Stimulated activated CD8-positive, alpha-beta memory T cell treated with anti-CD3 and anti-CD28 coated beads, Interleukin-4, amount 100 ng/mL, for 48 hours (primary cell): ENCODE results near the gene ECI2.
A peak's percentile ranks its signal among the peaks of the same experiment; 100 is the strongest.
"Not testable (repeated sequence)": the region's sequence is repeated elsewhere in the genome, so short reads cannot be mapped to it uniquely, and the experiment has no call there.

Experiments
- DNase-seq: peaks from one replicate; pipeline ENCODE4 v3.0.0-alpha.2; 2020

The ECI2 gene

DNA sequence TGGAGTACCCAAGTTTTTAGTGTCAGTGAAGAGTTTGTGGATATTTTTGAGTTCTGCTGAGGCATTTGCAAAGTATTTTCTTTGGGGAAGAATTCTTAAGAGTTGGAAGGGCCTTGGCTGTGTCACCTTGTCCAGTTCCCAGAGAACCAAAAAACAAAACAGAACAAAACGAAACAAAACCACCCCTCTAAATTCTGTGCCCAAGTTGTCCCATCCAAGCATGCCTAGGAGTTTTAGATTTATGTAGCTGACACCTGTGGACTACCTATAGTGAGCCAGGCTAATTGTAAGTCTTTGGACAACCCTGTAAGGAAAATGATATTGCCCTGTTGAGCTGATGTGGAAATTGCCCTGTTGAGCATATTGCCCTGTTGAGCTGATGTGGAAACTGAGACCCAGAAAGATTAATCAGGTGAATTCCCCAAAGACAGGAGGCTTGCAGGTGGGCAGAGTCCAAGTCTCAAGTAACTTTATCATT, 1.0 kb upstream of the ECI2 start:
- no peak for DNase-seq

- DNase-seq, result peak; percentile 96
These were observed 434 bp upstream of the ECI2 start for GRCh38 chr6:4135665-4136353.

DNA sequence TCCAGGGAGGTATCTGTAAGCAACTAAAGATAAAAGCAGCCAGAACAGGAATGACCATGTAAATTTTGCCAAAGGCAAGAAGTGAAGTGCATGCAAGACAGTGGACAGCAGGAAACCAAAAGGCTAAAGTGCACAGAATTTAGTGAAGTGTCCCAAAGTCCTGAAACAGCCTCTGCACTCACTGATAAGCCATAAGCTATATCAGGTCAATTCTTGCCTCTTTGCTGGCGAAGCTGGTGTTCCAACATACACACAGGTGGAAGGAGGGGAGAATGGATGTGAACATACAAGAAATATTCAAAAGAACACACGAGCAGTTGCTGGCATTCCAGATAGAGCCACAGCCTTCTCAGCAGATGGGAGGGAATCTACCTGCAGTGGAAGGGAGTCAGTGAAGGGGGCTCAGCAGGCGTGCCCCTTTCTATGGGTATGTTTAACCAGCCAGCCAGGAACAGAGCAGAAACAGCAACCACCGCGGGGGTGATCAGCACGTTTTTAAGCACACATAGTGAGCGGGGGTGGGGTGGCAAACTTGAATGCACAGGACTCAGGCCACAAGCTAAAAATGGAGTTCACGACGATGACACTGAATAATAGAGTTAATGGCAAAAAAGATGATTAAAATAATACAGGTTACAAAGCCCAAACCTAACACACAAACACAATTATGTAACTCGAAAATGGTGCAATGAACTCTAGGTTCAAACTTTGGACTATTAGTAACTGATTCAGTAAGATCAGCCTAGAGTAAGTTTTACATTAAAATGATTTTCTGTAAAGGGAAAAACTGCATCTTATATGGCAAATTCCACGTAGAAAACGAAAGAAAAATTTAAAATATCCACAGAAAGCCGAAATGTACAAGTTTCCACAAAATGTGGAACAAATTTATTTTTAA, 1.2 kb downstream of the ECI2 start:
- peak; percentile 61 for DNase-seq

- no peak for DNase-seq
These were observed 4.9 kb downstream of the ECI2 start for GRCh38 chr6:4130357-4130987.

GRCh38 chr6:4129446-4129845, 5.9 kb downstream of the ECI2 start:
- DNase-seq, result no peak

DNA sequence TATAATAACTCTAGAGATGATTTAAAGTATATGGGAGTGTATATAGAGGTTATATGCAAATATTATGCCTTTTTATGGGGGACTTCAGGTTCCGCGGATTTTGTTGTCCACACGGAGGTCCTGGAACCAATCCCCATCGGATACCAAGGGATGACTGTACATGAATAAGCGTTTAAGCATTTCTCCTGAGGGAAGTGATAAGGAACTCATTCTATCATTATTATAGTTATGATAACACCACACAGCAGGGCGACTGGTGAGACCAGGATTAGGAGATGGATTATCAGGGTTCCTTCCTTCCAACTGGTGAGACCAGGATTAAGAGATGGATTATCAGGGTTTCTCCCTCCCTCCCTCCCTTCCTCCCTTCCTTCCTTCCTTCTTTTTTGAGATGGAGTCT, 6.6 kb downstream of the ECI2 start:
- no peak for DNase-seq

DNA sequence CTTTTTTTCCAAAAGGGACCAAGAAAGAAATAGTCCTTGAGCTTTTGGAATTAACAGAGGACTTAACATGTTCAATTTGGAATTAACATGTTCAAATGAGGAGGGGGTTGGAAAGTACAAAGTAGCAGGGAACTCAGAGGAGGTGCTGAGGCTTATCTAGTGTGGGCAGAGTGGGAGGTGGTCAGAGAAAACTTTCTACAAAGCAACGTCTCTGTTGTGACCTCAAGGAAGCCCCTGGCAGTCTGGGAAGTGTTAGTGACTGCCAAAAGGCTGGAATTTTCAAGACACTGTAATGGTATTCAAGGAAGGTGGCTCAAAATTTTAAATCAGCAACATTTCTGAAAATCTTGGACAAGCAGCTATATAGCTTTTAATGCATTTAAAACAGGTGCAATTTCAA, 7.3 kb downstream of the ECI2 start:
- DNase-seq, result no peak

GRCh38 chr6:4125933-4126864, 9.2 kb downstream of the ECI2 start:
- DNase-seq, result no peak

DNA sequence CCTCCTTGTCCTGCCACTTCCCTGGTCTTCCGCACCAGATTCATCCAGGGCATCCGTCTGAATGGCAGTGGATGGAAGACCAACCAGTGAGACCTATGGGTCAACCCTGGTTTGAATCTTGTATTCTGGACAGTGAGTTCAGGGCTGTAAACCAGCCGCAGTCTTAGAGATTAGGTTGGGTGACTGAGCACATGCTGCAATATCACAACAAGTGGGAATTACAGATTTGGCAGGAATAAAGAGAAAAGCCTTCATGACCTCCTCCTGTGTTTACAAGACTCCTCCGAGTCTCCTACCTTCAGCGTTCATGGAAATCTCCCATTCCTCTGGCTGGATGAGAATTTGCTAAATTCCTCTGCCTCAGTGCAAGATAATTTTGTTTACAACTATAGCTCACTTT, 9.9 kb downstream of the ECI2 start:
- no peak for DNase-seq

- DNase-seq, result no peak
These were observed 11.0 kb downstream of the ECI2 start for GRCh38 chr6:4124351-4124750.

GRCh38 chr6:4115741-4116140, 19.6 kb downstream of the ECI2 start:
- no peak for DNase-seq

- no peak for DNase-seq
These were observed 21.3 kb downstream of the ECI2 start for GRCh38 chr6:4114123-4114522.

DNA sequence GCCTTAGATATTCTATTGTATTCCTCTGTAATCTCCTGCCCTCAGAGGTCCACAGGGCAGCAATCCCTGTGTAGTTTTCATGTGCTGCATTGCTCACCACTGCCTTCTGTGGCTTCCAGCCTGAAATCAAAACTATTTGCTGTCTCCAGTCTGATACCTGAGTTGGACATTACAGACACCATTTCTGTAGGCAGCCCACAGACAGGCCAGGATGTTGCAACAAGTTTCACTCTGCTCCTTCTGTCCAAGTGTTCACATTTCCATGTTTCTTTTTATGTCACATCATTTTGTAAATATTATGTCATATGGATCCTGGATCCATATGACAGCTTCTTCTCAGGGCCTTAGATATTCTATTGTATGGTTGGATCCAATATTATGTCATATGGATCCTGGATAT, 21.7 kb downstream of the ECI2 start:
- DNase-seq, result no peak

DNA sequence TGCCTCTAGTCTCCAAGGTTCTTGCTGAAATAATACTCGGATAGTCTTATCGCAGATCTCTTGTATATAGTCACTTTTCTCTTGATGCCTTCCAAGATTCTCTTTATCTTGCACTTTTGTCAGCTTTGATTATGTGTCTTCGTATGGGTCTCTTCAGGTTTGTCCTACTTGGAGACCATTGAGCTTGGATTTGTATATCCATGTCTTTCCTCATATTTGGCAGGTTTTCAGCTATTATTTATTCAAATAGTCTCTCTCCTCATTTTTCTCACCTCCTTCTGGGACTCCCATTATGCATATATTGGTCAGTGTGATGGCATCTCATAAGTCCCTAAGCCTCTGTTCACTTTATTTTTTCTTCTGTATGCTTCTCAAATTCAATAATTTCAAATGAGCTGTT, 23.0 kb downstream of the ECI2 start:
- no peak for DNase-seq

DNA sequence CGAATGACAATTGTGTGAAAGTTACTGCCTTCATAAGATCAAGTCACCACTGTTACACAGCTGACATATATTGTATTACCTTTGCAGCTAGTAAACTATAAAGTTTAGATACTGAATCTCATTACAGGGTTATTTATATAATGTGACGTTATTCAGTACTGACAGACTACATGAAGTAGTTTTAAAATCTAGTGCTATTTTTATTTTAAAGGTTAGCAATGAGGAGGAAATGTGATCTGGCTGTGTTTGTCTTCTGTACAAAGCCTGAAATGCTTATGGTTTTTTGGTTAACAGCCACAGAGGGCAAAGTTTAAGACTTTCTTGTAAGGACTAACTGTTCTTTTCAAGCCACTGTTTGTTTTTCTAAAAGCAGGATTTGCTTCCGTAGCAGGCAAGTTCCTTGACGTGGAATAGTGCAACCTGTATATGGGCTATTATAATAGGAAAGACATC, 26.0 kb downstream of the ECI2 start:
- not testable (repeated sequence) for DNase-seq

- no peak for DNase-seq
These were observed 26.7 kb downstream of the ECI2 start for GRCh38 chr6:4108561-4109093.

DNA sequence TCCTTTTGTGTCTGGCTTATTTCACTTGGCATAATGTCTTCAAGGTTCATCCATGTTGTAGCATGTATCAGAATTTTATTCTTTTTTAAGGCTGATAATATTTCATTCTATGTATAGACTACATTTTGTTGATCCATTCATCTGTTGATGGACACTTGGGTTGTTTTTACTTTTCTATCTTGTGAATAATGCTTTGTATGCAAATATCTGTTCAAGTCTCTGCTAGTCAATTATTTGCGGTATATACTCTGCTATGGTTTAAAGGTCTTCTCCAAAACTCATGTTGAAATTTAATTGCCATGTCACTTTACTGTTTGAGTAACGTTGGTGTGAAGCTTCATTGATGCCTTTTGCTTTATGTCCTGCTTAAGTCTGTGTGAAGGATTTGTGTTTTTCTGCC, 27.5 kb downstream of the ECI2 start:
- no peak for DNase-seq

- DNase-seq, result no peak
These were observed 29.3 kb downstream of the ECI2 start for GRCh38 chr6:4105980-4106536.

GRCh38 chr6:4103929-4104328, 31.4 kb downstream of the ECI2 start:
- DNase-seq, result no peak

DNA sequence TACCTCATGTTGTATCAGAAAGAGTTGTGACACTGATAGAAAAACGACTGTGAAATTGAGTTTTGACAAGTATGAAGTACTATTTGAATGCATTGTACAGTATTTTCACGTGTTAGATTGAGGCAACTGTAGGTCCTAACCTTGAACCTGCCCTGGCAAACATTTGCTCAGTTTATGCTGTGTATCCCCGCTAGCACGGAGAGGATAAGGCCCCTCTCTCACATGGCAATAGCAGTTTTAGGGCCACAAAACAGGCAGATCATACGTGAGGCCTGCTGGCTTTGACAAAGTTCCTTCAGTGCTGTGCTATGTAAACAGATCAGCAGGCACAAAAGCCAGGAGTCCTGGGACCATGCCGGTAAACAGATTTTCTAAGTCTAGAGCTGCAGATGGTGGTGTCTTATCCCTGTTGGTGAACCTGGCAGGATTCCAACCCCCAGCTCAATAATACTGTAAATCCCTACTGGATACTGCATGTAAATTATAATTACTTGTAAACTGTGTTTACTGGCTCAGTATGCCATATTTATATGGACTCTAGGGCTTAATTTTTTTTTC, 32.6 kb downstream of the ECI2 start:
- no peak for DNase-seq

GRCh38 chr6:4101298-4101697, 34.1 kb downstream of the ECI2 start:
- no peak for DNase-seq

DNA sequence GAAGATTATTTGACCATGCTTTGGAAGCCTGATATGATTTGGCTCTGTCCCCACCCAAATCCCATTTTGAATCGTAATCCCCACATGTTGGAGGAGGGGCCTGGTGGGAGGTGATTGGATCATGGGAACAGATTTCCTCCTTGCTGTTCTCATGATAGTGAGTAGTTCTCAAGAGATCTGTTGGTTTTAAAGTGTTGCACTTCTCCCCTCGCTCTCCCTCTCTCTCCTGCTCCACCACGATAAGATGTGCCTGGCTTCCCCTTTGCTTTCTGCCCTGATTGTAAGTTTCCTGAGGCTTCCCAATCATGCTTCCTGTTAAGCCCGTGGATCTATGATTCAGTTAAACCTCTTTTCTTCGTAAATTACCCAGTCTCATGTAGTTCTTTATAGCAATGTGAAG, 34.7 kb downstream of the ECI2 start:
- no peak for DNase-seq
